Tibial nerve (tissue), 4 donors: ENCODE measurements around the gene VIT.

ENCODE experiments used
- EP300 ChIP-seq, 2 donors: sonication (generic); formaldehyde crosslinking; IDR thresholded peaks; one replicate each; pipeline ENCODE4 v1.6.1; 2017; ENCODE audit warnings: antibody characterized with exemption in 2 of 2, mild to moderate bottlenecking in 1 of 2
- POLR2A ChIP-seq, 2 donors: fragments of 450-650 bp; IDR thresholded peaks; one replicate each; pipeline ENCODE4 v1.6.1; 2017; ENCODE audit warnings: antibody characterized with exemption in 2 of 2, mild to moderate bottlenecking in 2 of 2, moderate library complexity in 2 of 2
- TF ChIP-seq, protein P1 (sequence below), 5 experiments: fragments of 200-600 bp in 3 of 5; fragments of 450-650 bp in 2 of 5; sonication (generic) in 3 of 5; IDR thresholded peaks; one replicate each; pipeline ENCODE4 v1.5.1; 2016 to 2019; ENCODE audit warnings: antibody characterized with exemption in 5 of 5, mild to moderate bottlenecking in 3 of 5, moderate library complexity in 2 of 5

- TF ChIP-seq, protein P1, sequence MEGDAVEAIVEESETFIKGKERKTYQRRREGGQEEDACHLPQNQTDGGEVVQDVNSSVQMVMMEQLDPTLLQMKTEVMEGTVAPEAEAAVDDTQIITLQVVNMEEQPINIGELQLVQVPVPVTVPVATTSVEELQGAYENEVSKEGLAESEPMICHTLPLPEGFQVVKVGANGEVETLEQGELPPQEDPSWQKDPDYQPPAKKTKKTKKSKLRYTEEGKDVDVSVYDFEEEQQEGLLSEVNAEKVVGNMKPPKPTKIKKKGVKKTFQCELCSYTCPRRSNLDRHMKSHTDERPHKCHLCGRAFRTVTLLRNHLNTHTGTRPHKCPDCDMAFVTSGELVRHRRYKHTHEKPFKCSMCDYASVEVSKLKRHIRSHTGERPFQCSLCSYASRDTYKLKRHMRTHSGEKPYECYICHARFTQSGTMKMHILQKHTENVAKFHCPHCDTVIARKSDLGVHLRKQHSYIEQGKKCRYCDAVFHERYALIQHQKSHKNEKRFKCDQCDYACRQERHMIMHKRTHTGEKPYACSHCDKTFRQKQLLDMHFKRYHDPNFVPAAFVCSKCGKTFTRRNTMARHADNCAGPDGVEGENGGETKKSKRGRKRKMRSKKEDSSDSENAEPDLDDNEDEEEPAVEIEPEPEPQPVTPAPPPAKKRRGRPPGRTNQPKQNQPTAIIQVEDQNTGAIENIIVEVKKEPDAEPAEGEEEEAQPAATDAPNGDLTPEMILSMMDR (IDR thresholded peaks at IDR 0.05): no peak
- no peak for TF ChIP-seq EP300 (IDR thresholded peaks at IDR 0.05)
- no peak for TF ChIP-seq POLR2A (IDR thresholded peaks at IDR 0.05)
These were observed 114.6 kb downstream of the VIT start for GRCh38 chr2:36811071-36811470.
